ENCODE measurements around the gene MBTPS1. TPM values are rescaled to one million over a fixed set of nuclear protein-coding genes. Genes with fewer than 3 reads are reported as not detected.

Gene MBTPS1
- 66.1 TPM for polyA plus RNA-seq (ENCODE audit: insufficient read length)

GRCh38 chr16:84116720-84117493 lies at the start of gene MBTPS1:
Gene MBTPS1 (minus strand): TSS chr16:84116942. CDS start chr16:84101783, 15,159 bp downstream.
- peak; percentile 99 for DNase-seq

- no peak for DNase-seq
These were observed 49.0 kb upstream of the MBTPS1 start for GRCh38 chr16:84165746-84166145.

- DNase-seq, result no peak
These were observed 45.1 kb upstream of the MBTPS1 start for GRCh38 chr16:84161801-84162200.

GRCh38 chr16:84161037-84161436 lies 44.3 kb upstream of the MBTPS1 start:
- no peak for DNase-seq

- no peak for DNase-seq
These were observed 43.1 kb upstream of the MBTPS1 start for GRCh38 chr16:84159800-84160199.

GRCh38 chr16:84159007-84159406 lies 42.3 kb upstream of the MBTPS1 start:
- no peak for DNase-seq

- DNase-seq, result no peak
These were observed 39.6 kb upstream of the MBTPS1 start for GRCh38 chr16:84156342-84156784.

GRCh38 chr16:84155771-84156170 lies 39.0 kb upstream of the MBTPS1 start:
- no peak for DNase-seq

GRCh38 chr16:84155226-84155625 lies 38.5 kb upstream of the MBTPS1 start:
- no peak for DNase-seq

- DNase-seq, result no peak
These were observed 37.0 kb upstream of the MBTPS1 start for GRCh38 chr16:84153660-84154214.

- no peak for DNase-seq
These were observed 34.2 kb upstream of the MBTPS1 start for GRCh38 chr16:84150926-84151325.

GRCh38 chr16:84144859-84145639 lies 28.3 kb upstream of the MBTPS1 start, which contains the start of the genes DNAAF1 and HSDL1:
Gene DNAAF1 (plus strand): TSS chr16:84145308. CDS start chr16:84145441, 133 bp downstream.
Gene HSDL1 (minus strand): TSS chr16:84145177. CDS start chr16:84131321, 13,856 bp downstream.
- DNase-seq, result peak; percentile 93

GRCh38 chr16:84144209-84144858 lies 27.6 kb upstream of the MBTPS1 start:
- no peak for DNase-seq

- no peak for DNase-seq
These were observed 27.1 kb upstream of the MBTPS1 start for GRCh38 chr16:84143784-84144199.

GRCh38 chr16:84143081-84143480 lies 26.3 kb upstream of the MBTPS1 start:
- no peak for DNase-seq

- DNase-seq, result no peak
These were observed 24.5 kb upstream of the MBTPS1 start for GRCh38 chr16:84141143-84141670.

GRCh38 chr16:84139628-84140258 lies 23.0 kb upstream of the MBTPS1 start:
- DNase-seq, result no peak

GRCh38 chr16:84138824-84139627 lies 22.3 kb upstream of the MBTPS1 start:
- no peak for DNase-seq

- DNase-seq, result no peak
These were observed 21.7 kb upstream of the MBTPS1 start for GRCh38 chr16:84138500-84138823.

- DNase-seq, result no peak
These were observed 21.1 kb upstream of the MBTPS1 start for GRCh38 chr16:84137769-84138357.

GRCh38 chr16:84137287-84137686 lies 20.5 kb upstream of the MBTPS1 start:
- DNase-seq, result no peak
